ENCODE measurements around the gene FNDC3A.

FNDC3A gene

GRCh38 chr13:48977286-48977625, 1.5 kb downstream of the FNDC3A start:
- no peak for DNase-seq (ENCODE audit: extremely low read depth, low read depth)
- no peak for TF ChIP-seq CTCF (IDR thresholded peaks at IDR 0.05; ENCODE audit: low read depth, low read length)

GRCh38 chr13:48977973-48978372, 2.3 kb downstream of the FNDC3A start:
- TF ChIP-seq CTCF (IDR thresholded peaks at IDR 0.05; ENCODE audit: low read depth, low read length) = no peak
- DNase-seq (ENCODE audit: extremely low read depth, low read depth) = no peak

GRCh38 chr13:48978942-48979601, 3.4 kb downstream of the FNDC3A start:
- DNase-seq (ENCODE audit: extremely low read depth, low read depth) = no peak
- TF ChIP-seq CTCF (IDR thresholded peaks at IDR 0.05; ENCODE audit: low read depth, low read length) = no peak

- no peak for TF ChIP-seq CTCF (IDR thresholded peaks at IDR 0.05; ENCODE audit: low read depth, low read length)
- no peak for DNase-seq (ENCODE audit: extremely low read depth, low read depth)
These were observed 4.2 kb downstream of the FNDC3A start for GRCh38 chr13:48979892-48980291.

GRCh38 chr13:48983331-48983730, 7.6 kb downstream of the FNDC3A start:
- no peak for TF ChIP-seq CTCF (IDR thresholded peaks at IDR 0.05; ENCODE audit: low read depth, low read length)
- DNase-seq (ENCODE audit: extremely low read depth, low read depth) = no peak

GRCh38 chr13:48985756-48986155, 10.0 kb downstream of the FNDC3A start:
- no peak for TF ChIP-seq CTCF (IDR thresholded peaks at IDR 0.05; ENCODE audit: low read depth, low read length)
- DNase-seq (ENCODE audit: extremely low read depth, low read depth) = no peak

GRCh38 chr13:48990900-48991299, 15.2 kb downstream of the FNDC3A start:
- TF ChIP-seq CTCF (IDR thresholded peaks at IDR 0.05; ENCODE audit: low read depth, low read length) = no peak
- DNase-seq (ENCODE audit: extremely low read depth, low read depth) = no peak
